Lung (tissue), 12 donors: Measurements from ENCODE around the gene XYLT2. TPM values are rescaled to one million over a fixed set of nuclear protein-coding genes. Genes with fewer than 3 reads are reported as not detected.

Experiments
- ATAC-seq: fragments of 200-7000 bp; cut with Tn5 transposase; one replicate; pipeline ENCODE4 v1.9.1; 2020; ENCODE audit warnings: moderate number of reproducible peaks; ENCODE audit not compliant: insufficient read depth, low FRiP score
- DNase-seq, 3 donors: peaks; one replicate each; pipeline ENCODE4 v3.0.0-alpha.2; 2013 to 2017
- H3K27ac ChIP-seq, 2 donors: one replicate each; pipeline ENCODE4 v1.5.1; 2013; ENCODE audit warnings: mild to moderate bottlenecking in 2 of 2, moderate library complexity in 2 of 2, control low read depth in 1 of 2, inconsistent platforms in 1 of 2, low read depth in 1 of 2, low read length in 1 of 2
- H3K27me3 ChIP-seq, 3 donors: one replicate each; pipeline ENCODE4 v1.5.1; 2013; ENCODE audit warnings: low read length in 2 of 3; ENCODE audit not compliant: control insufficient read depth in 3 of 3, insufficient read depth in 3 of 3
- H3K36me3 ChIP-seq, 4 donors: one replicate each; pipeline ENCODE4 v1.5.1; 2013; ENCODE audit warnings: low read length in 4 of 4, mild to moderate bottlenecking in 1 of 4, moderate library complexity in 1 of 4; ENCODE audit not compliant: control insufficient read depth in 4 of 4, insufficient read depth in 4 of 4
- H3K4me1 ChIP-seq, 5 donors: one replicate each; pipeline ENCODE4 v1.5.1; 2013; ENCODE audit warnings: low read length in 5 of 5, mild to moderate bottlenecking in 2 of 5, moderate library complexity in 1 of 5; ENCODE audit not compliant: control insufficient read depth in 5 of 5, insufficient read depth in 5 of 5
- H3K4me3 ChIP-seq: one replicate; pipeline ENCODE4 v1.5.1; 2013; ENCODE audit warnings: mild to moderate bottlenecking, control low read depth, moderate library complexity
- H3K9ac ChIP-seq, 2 donors: one replicate each; pipeline ENCODE4 v1.5.1; 2013; ENCODE audit warnings: low read length in 2 of 2, control low read depth in 1 of 2; ENCODE audit not compliant: insufficient read depth in 1 of 2
- H3K9me3 ChIP-seq, 4 donors: one replicate each; pipeline ENCODE4 v1.5.1; 2013; ENCODE audit warnings: low read length in 3 of 4, mild to moderate bottlenecking in 1 of 4, moderate library complexity in 1 of 4; ENCODE audit not compliant: control insufficient read depth in 4 of 4, insufficient read depth in 3 of 4
- CTCF ChIP-seq: IDR thresholded peaks from 2 replicates; pipeline ENCODE4 v1.5.1; 2012; ENCODE audit warnings: mild to moderate bottlenecking; ENCODE audit errors: control extremely low read depth, extremely low read depth
- WGBS, 2 donors: extraction: QIAGEN DNeasy Blood & Tissue Kit; methylation state at CpG; one replicate each; pipeline ENCODE4 v1.1.7; 2013; 5-methylcytosine and 5-hydroxymethylcytosine counted together
- polyA plus RNA-seq, 2 donors: library from polyadenylated mRNA; stranded (reverse); fragments of 200-250 nt; gene quantifications; one replicate each; pipeline ENCODE4 v1.2.1, GENCODE V29; 2013
- total RNA-seq, 2 donors: library from RNA; depleted of rRNA in 1 of 2; stranded (reverse); fragments of >200 nt in 1 of 2; gene quantifications; one replicate each; pipeline ENCODE4 v1.2.1, GENCODE V29; 2014 to 2021
- donor health status: control.
- donor health status: control.
- donor health status: Bipolar disorder and iron deficiency.
- donor health status: healthy.
- donor health status: DM: yes; HTN: yes; CAD: no.

Gene XYLT2
- total and polyA plus RNA-seq, 4 donors, result 9.6 to 28.5 (median 16.2) TPM

GRCh38 chr17:50348522-50349242 lies 2.8 kb downstream of the XYLT2 start:
- Histone ChIP-seq H3K36me3 (peaks cover 0 to 10% (median 3%) of the 10 kb centered on the region in 4 donors), H3K4me3 (no peak overlapping the region), H3K9me3 (no peaks in the 10 kb centered on the region), H3K9ac (no peak overlapping the region), H3K27ac (no peak overlapping the region), H3K27me3 (no peaks in the 10 kb centered on the region), H3K4me1 (peaks cover 0 to 21% (median 0%) of the 10 kb centered on the region in 5 donors)
- ATAC-seq, result no peak
- TF ChIP-seq CTCF, result no peak
- no peak for DNase-seq
- 57 to 74% methylated on average over 7 of the region's 7 CpGs for WGBS, 2 donors

GRCh38 chr17:50349243-50349600 lies 3.3 kb downstream of the XYLT2 start:
- DNase-seq, result no peak

GRCh38 chr17:50350733-50351132 lies 4.8 kb downstream of the XYLT2 start:
- TF ChIP-seq CTCF, result no peak

More at GRCh38 chr17:50349243-50349600, 3.3 kb downstream of the XYLT2 start:
- H3K4me3 ChIP-seq, result no peak overlapping the region
- peaks cover 0 to 21% (median 0%) of the 10 kb centered on the region in 5 donors for H3K4me1 ChIP-seq
- H3K27me3 ChIP-seq, result no peaks in the 10 kb centered on the region
- TF ChIP-seq CTCF, result no peak
- no peak overlapping the region for H3K27ac ChIP-seq
- no peak overlapping the region for H3K9ac ChIP-seq
- ATAC-seq, result no peak
- WGBS, 2 donors, result 98 to 99% methylated on average over 5 of the region's 5 CpGs
- no peaks in the 10 kb centered on the region for H3K9me3 ChIP-seq
- H3K36me3 ChIP-seq, result peaks cover 0 to 15% (median 5%) of the 10 kb centered on the region in 4 donors

More at GRCh38 chr17:50350733-50351132, 4.8 kb downstream of the XYLT2 start:
- Histone ChIP-seq H3K36me3 (peaks cover 0 to 30% (median 9%) of the 10 kb centered on the region in 4 donors), H3K9me3 (no peaks in the 10 kb centered on the region), H3K27me3 (no peaks in the 10 kb centered on the region), H3K9ac (no peak overlapping the region), H3K4me3 (no peak overlapping the region), H3K27ac (no peak overlapping the region), H3K4me1 (peaks cover 0 to 16% (median 0%) of the 10 kb centered on the region in 5 donors)
- WGBS, 2 donors, result 93 to 98% methylated on average over 2 of the region's 2 CpGs
- DNase-seq (no peak), ATAC-seq (no peak)
